ENCODE results near the gene SPATA13. TPM values are rescaled to one million over a fixed set of nuclear protein-coding genes. Genes with fewer than 3 reads are reported as not detected.

The SPATA13 gene
- total and polyA plus RNA-seq, 2 donors (not counting 3 experiments of a cell fraction or from before 2014, with no cell fraction given), result 6.6 to 12.9 TPM

- Histone ChIP-seq H3K4me3 (replicated peaks in 1 of 3; ENCODE audit: insufficient read depth in 1 of 3, low read depth in 1 of 3, low read length in 3 of 3) (peak overlapping the region in 1 of 3 experiments; percentile 58), H3K4me2 (ENCODE audit: insufficient read depth, low read length) (peak overlapping the region; percentile 72)
Measured at GRCh38 chr13:24271231-24271600, 110.7 kb downstream of the SPATA13 start.

GRCh38 chr13:24271601-24272451 lies 111.3 kb downstream of the SPATA13 start:
- Histone ChIP-seq H3K27me3 (ENCODE audit: control insufficient read depth in 2 of 2, insufficient read depth in 2 of 2, low read length in 2 of 2) (no peaks in the 10 kb centered on the region), H3K4me2 (ENCODE audit: insufficient read depth, low read length) (peak overlapping the region; percentile 72), H3K27ac (ENCODE audit: insufficient read depth, low read depth, low read length) (peak overlapping the region; percentile 50), H3K9me1 (replicated peaks; ENCODE audit: control insufficient read depth, extremely low read depth, insufficient read depth, low read length) (no peaks in the 10 kb centered on the region), H2AFZ (ENCODE audit: low read depth, low read length) (peak overlapping the region; percentile 79), H3K79me2 (ENCODE audit: control insufficient read depth, insufficient read depth, low read length) (no peaks in the 10 kb centered on the region), H4K20me1 (replicated peaks; ENCODE audit: control insufficient read depth, extremely low read depth, insufficient read depth, low read length) (no peaks in the 10 kb centered on the region), H3K4me3 (replicated peaks in 1 of 3; ENCODE audit: insufficient read depth in 1 of 3, low read depth in 1 of 3, low read length in 3 of 3) (peak overlapping the region in 2 of 3 experiments; percentile 5 to 58), H3K9me3 (replicated peaks; ENCODE audit: control insufficient read depth, insufficient read depth, low read length) (no peaks in the 10 kb centered on the region), H3K4me1 (ENCODE audit: control insufficient read depth, extremely low read depth, insufficient read depth, low read length) (peaks cover 22% of the 10 kb centered on the region), H3K9ac (replicated peaks; ENCODE audit: extremely low read depth, insufficient read depth, low read length) (peak overlapping the region; percentile 12), H3K36me3 (ENCODE audit: control insufficient read depth in 2 of 2, extremely low read depth in 1 of 2, insufficient read depth in 2 of 2, low read length in 2 of 2) (no peaks in the 10 kb centered on the region)
- intact Hi-C loops (cut with micrococcal nuclease), result no loop called here
- TF ChIP-seq POLR2AphosphoS5 (IDR thresholded peaks at IDR 0.05; ENCODE audit: insufficient read depth, low read depth, low read length), result no peak
- TF ChIP-seq GATA2 (IDR thresholded peaks at IDR 0.05; ENCODE audit: insufficient read depth, insufficient read length, low read depth, low read length), result no peak
- no peak for TF ChIP-seq JUN (IDR thresholded peaks at IDR 0.05; ENCODE audit: borderline replicate concordance, insufficient read depth, insufficient read length, low read depth)
- TF ChIP-seq FOS (IDR thresholded peaks at IDR 0.05; ENCODE audit: borderline replicate concordance, insufficient read depth, low read length), result no peak
- TF ChIP-seq MYC (IDR thresholded peaks at IDR 0.05; ENCODE audit: low read depth, low read length), result no peak
- no peak for TF ChIP-seq MAX (IDR thresholded peaks at IDR 0.05; ENCODE audit: insufficient read depth, insufficient read length)
- TF ChIP-seq CTCF (IDR thresholded peaks at IDR 0.05; ENCODE audit: extremely low read depth in 1 of 2, insufficient read depth in 1 of 2, low read depth in 1 of 2, low read length in 2 of 2), result no peak
- no peak for TF ChIP-seq EZH2 (IDR thresholded peaks at IDR 0.05; ENCODE audit: borderline replicate concordance, low read depth, low read length, severe bottlenecking)
- no peak for TF ChIP-seq POLR2A (IDR thresholded peaks at IDR 0.05; ENCODE audit: low read depth, low read length)
- ChIA-PET CTCF (interaction anchor here (0.6 to 2.0 kb wide), 2 partner anchors 10 to 43 kb away, joined by 3 to 9 read pairs; no protein-coding TSS in a partner anchor), POLR2A (no interaction called here)
- BruUV-seq (replicated peaks), result no TSS peak
- dilution Hi-C loops (cut with MboI; ENCODE audit: extremely low pct_ligation_motif_present, low sequenced_read_pairs), result no loop called here
- FAIRE-seq (peak; percentile 59), DNase-seq (ENCODE audit: low read depth, low spot score) (peak; percentile 60)

More at GRCh38 chr13:24271231-24271600, 110.7 kb downstream of the SPATA13 start:
- peak overlapping the region; percentile 79 for H2AFZ ChIP-seq (ENCODE audit: low read depth, low read length)
- no peaks in the 10 kb centered on the region for H3K79me2 ChIP-seq (ENCODE audit: control insufficient read depth, insufficient read depth, low read length)
- H3K4me1 ChIP-seq (ENCODE audit: control insufficient read depth, extremely low read depth, insufficient read depth, low read length), result peaks cover 22% of the 10 kb centered on the region
- H3K9me3 ChIP-seq (replicated peaks; ENCODE audit: control insufficient read depth, insufficient read depth, low read length), result no peaks in the 10 kb centered on the region
- POLR2A ChIA-PET, result no interaction called here
- CTCF ChIA-PET, result interaction anchor here (1.2 to 2.0 kb wide), 4 partner anchors 10 to 42 kb away, joined by 3 to 9 read pairs (median 4); no protein-coding TSS in a partner anchor
- no peaks in the 10 kb centered on the region for H3K9me1 ChIP-seq (replicated peaks; ENCODE audit: control insufficient read depth, extremely low read depth, insufficient read depth, low read length)
- intact Hi-C loops (cut with micrococcal nuclease), result no loop called here
- TF ChIP-seq GATA2 (IDR thresholded peaks at IDR 0.05; ENCODE audit: insufficient read depth, insufficient read length, low read depth, low read length), result no peak
- no peak for TF ChIP-seq EZH2 (IDR thresholded peaks at IDR 0.05; ENCODE audit: borderline replicate concordance, low read depth, low read length, severe bottlenecking)
- TF ChIP-seq POLR2A (IDR thresholded peaks at IDR 0.05; ENCODE audit: low read depth, low read length), result no peak
- dilution Hi-C loops (cut with MboI; ENCODE audit: extremely low pct_ligation_motif_present, low sequenced_read_pairs), result no loop called here
- no TSS peak for BruUV-seq (replicated peaks)
- DNase-seq (ENCODE audit: low read depth, low spot score) (no peak), FAIRE-seq (no peak)
- peak overlapping the region; percentile 12 for H3K9ac ChIP-seq (replicated peaks; ENCODE audit: extremely low read depth, insufficient read depth, low read length)
- no peaks in the 10 kb centered on the region for H3K27me3 ChIP-seq (ENCODE audit: control insufficient read depth in 2 of 2, insufficient read depth in 2 of 2, low read length in 2 of 2)
- no peaks in the 10 kb centered on the region for H3K36me3 ChIP-seq (ENCODE audit: control insufficient read depth in 2 of 2, extremely low read depth in 1 of 2, insufficient read depth in 2 of 2, low read length in 2 of 2)
- no peak overlapping the region for H3K27ac ChIP-seq (ENCODE audit: insufficient read depth, low read depth, low read length)
- no peaks in the 10 kb centered on the region for H4K20me1 ChIP-seq (replicated peaks; ENCODE audit: control insufficient read depth, extremely low read depth, insufficient read depth, low read length)

Data from endothelial cell of umbilical vein (primary cell).